GM18505 (cell line): ENCODE data around the gene ADCY9.
"Not testable (repeated sequence)": the region's sequence is repeated elsewhere in the genome, so short reads cannot be mapped to it uniquely, and the experiment has no call there.

ENCODE experiments used
- ATAC-seq: cut with Tn5 transposase; IDR thresholded peaks from one replicate; pipeline ENCODE4 v1.9.1; 2021; ENCODE audit not compliant: unreplicated experiment
- POLR2A ChIP-seq: IDR thresholded peaks from 4 replicates; pipeline ENCODE4 v1.6.1; 2011; ENCODE audit warnings: borderline replicate concordance; ENCODE audit not compliant: insufficient read depth, insufficient read length; ENCODE audit errors: extremely low read depth

The ADCY9 gene

GRCh38 chr16:4081047-4081446 lies 35.2 kb downstream of the ADCY9 start:
- no peak for ATAC-seq
- no peak for TF ChIP-seq POLR2A

GRCh38 chr16:4077174-4077649 lies 39.0 kb downstream of the ADCY9 start:
- TF ChIP-seq POLR2A: no peak
- ATAC-seq: no peak

GRCh38 chr16:4075534-4075933 lies 40.7 kb downstream of the ADCY9 start:
- ATAC-seq: no peak
- TF ChIP-seq POLR2A: no peak

GRCh38 chr16:4073150-4073549 lies 43.1 kb downstream of the ADCY9 start:
- not testable (repeated sequence) for ATAC-seq

- no peak for TF ChIP-seq POLR2A
- ATAC-seq: no peak
Observed at GRCh38 chr16:4071686-4072561, 44.3 kb downstream of the ADCY9 start.

- no peak for ATAC-seq
- no peak for TF ChIP-seq POLR2A
Observed at GRCh38 chr16:4070936-4071335, 45.3 kb downstream of the ADCY9 start.

- TF ChIP-seq POLR2A: no peak
- no peak for ATAC-seq
Observed at GRCh38 chr16:4067262-4068001, 48.8 kb downstream of the ADCY9 start.

- ATAC-seq: no peak
- no peak for TF ChIP-seq POLR2A
Observed at GRCh38 chr16:4064950-4065352, 51.3 kb downstream of the ADCY9 start.

- TF ChIP-seq POLR2A: no peak
- ATAC-seq: no peak
Observed at GRCh38 chr16:4062212-4062802, 53.9 kb downstream of the ADCY9 start.

- no peak for TF ChIP-seq POLR2A
- ATAC-seq: no peak
Observed at GRCh38 chr16:4060823-4061222, 55.4 kb downstream of the ADCY9 start.

GRCh38 chr16:4060009-4060408 lies 56.2 kb downstream of the ADCY9 start:
- ATAC-seq: no peak
- no peak for TF ChIP-seq POLR2A

- TF ChIP-seq POLR2A: no peak
- no peak for ATAC-seq
Observed at GRCh38 chr16:4058386-4058785, 57.9 kb downstream of the ADCY9 start.

- no peak for TF ChIP-seq POLR2A
- no peak for ATAC-seq
Observed at GRCh38 chr16:4057439-4057877, 58.8 kb downstream of the ADCY9 start.
